DMS153 treated with DMSO at 0.1 percent for 48 hours (cell line): ENCODE results near the gene STRADB.
"Not testable (repeated sequence)": the region's sequence is repeated elsewhere in the genome, so short reads cannot be mapped to it uniquely, and the experiment has no call there.

Experiments
- DNase-seq: peaks from one replicate; lab custom pipeline; 2025; ENCODE audit not compliant: unreplicated experiment; lab: John Stamatoyannopoulos, UW

STRADB gene

GRCh38 chr2:201429835-201430234 lies 21.7 kb upstream of the STRADB start:
- DNase-seq: not testable (repeated sequence)

- DNase-seq: not testable (repeated sequence)
These were observed 21.2 kb upstream of the STRADB start for GRCh38 chr2:201430322-201430721.

GRCh38 chr2:201430839-201431238 lies 20.7 kb upstream of the STRADB start:
- no peak for DNase-seq

- DNase-seq: no peak
These were observed 19.4 kb upstream of the STRADB start for GRCh38 chr2:201432038-201432620.

- DNase-seq: no peak
These were observed 18.7 kb upstream of the STRADB start for GRCh38 chr2:201432621-201433393.

GRCh38 chr2:201433394-201433995 lies 18.0 kb upstream of the STRADB start:
- DNase-seq: no peak

GRCh38 chr2:201436141-201436540 lies 15.4 kb upstream of the STRADB start:
- DNase-seq: no peak

- DNase-seq: not testable (repeated sequence)
These were observed 12.1 kb upstream of the STRADB start for GRCh38 chr2:201439336-201439922.

- DNase-seq: peak; percentile 55
These were observed 11.4 kb upstream of the STRADB start for GRCh38 chr2:201440182-201440581.

- no peak for DNase-seq
These were observed 10.1 kb upstream of the STRADB start for GRCh38 chr2:201441409-201441808.

- DNase-seq: no peak
These were observed 6.6 kb upstream of the STRADB start for GRCh38 chr2:201444746-201445465.

GRCh38 chr2:201447086-201447485 lies 4.5 kb upstream of the STRADB start:
- no peak for DNase-seq

GRCh38 chr2:201448061-201448460 lies 3.5 kb upstream of the STRADB start:
- no peak for DNase-seq

- DNase-seq: no peak
These were observed 2.8 kb upstream of the STRADB start for GRCh38 chr2:201448701-201449100.

GRCh38 chr2:201450954-201451291 lies 617 bp upstream of the STRADB start:
- no peak for DNase-seq

GRCh38 chr2:201452058-201452921 lies 750 bp downstream of the STRADB start:
- no peak for DNase-seq

- no peak for DNase-seq
These were observed 1.5 kb downstream of the STRADB start for GRCh38 chr2:201452922-201453643.

- DNase-seq: no peak
These were observed 6.8 kb downstream of the STRADB start for GRCh38 chr2:201458381-201458780.

- DNase-seq: no peak
These were observed 9.0 kb downstream of the STRADB start for GRCh38 chr2:201460532-201460931.

- no peak for DNase-seq
These were observed 13.0 kb downstream of the STRADB start for GRCh38 chr2:201464547-201464946.
